Measurements from ENCODE around the gene RPS17. TPM values are rescaled to one million over a fixed set of nuclear protein-coding genes. Genes with fewer than 3 reads are reported as not detected.

RPS17 gene
- polyA plus RNA-seq (2012; ENCODE audit: insufficient read length, low read depth), result 3,373 TPM

DNA sequence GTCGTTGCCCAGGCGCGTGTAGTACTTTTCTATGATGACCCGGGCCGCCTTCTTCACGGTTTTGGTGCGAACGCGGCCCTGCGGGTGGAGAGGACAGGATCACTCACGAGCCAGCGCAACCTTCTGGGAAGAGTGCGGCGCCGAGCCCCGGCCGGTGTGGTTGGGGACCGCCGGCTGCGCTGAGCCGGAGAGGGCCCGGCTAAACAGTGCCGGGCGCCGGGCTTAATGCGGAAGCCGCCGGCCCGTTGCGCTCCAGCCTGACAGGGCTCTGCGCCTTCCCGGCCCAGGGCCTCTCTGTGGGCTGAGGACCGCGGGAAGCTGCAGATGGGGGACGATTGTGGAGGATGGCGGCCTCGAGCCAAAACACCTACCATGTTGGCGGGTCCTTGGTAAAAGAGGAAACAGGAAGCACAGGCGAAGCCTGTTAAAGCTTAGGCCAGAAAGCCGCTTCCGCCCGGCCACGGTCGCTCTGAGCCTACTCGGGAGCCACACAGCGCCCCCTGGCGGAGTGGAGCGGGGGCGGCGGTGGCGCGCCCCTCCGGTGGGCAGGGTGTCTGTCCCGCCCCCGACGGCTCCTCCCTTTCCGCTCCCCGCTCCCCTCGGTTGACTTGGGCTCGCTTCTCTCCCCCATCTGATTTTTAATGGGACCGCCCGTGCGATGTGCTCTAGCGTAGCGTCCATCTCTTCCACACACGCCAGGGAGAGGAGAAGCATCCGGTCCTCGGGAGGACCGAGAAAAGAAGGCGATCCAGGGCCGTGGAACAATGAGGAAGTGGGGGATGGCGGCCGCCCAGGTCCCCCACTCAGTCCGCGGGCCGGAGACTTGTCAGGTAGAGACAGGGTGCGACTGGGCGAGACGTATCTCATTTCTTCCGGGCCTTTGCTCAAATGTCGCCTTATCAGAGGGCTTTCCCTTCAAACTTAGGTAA is at the start of gene RPS17:
RPS17 (minus strand) TSS at position 403 of the 929 bp plus-strand sequence; CDS start at position 374, 29 bp downstream.
- TF ChIP-seq, protein P1, sequence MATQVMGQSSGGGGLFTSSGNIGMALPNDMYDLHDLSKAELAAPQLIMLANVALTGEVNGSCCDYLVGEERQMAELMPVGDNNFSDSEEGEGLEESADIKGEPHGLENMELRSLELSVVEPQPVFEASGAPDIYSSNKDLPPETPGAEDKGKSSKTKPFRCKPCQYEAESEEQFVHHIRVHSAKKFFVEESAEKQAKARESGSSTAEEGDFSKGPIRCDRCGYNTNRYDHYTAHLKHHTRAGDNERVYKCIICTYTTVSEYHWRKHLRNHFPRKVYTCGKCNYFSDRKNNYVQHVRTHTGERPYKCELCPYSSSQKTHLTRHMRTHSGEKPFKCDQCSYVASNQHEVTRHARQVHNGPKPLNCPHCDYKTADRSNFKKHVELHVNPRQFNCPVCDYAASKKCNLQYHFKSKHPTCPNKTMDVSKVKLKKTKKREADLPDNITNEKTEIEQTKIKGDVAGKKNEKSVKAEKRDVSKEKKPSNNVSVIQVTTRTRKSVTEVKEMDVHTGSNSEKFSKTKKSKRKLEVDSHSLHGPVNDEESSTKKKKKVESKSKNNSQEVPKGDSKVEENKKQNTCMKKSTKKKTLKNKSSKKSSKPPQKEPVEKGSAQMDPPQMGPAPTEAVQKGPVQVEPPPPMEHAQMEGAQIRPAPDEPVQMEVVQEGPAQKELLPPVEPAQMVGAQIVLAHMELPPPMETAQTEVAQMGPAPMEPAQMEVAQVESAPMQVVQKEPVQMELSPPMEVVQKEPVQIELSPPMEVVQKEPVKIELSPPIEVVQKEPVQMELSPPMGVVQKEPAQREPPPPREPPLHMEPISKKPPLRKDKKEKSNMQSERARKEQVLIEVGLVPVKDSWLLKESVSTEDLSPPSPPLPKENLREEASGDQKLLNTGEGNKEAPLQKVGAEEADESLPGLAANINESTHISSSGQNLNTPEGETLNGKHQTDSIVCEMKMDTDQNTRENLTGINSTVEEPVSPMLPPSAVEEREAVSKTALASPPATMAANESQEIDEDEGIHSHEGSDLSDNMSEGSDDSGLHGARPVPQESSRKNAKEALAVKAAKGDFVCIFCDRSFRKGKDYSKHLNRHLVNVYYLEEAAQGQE (IDR thresholded peaks at IDR 0.05; ENCODE audit: insufficient read depth in 1 of 2, low read depth in 2 of 2, low read length in 2 of 2), result peak in 1 of 2 experiments; percentile 78; a peak in 2 of 4 replicates
- TF ChIP-seq FOXP2 (optimal IDR thresholded peaks at IDR 0.05; ENCODE audit: borderline replicate concordance, extremely low read depth, extremely low read length, insufficient read depth), result no peak
- peak; percentile 99 for TF ChIP-seq POLR2AphosphoS5 (IDR thresholded peaks at IDR 0.05; ENCODE audit: low read depth, low read length)
- peak; percentile 100 for TF ChIP-seq TAF1 (IDR thresholded peaks at IDR 0.05; ENCODE audit: borderline replicate concordance, insufficient read depth, low read length)
- TF ChIP-seq SIN3A (IDR thresholded peaks at IDR 0.05; ENCODE audit: borderline replicate concordance, insufficient read depth, low read length), result peak; percentile 56; the same call in 1 of the 2 replicates

DNA sequence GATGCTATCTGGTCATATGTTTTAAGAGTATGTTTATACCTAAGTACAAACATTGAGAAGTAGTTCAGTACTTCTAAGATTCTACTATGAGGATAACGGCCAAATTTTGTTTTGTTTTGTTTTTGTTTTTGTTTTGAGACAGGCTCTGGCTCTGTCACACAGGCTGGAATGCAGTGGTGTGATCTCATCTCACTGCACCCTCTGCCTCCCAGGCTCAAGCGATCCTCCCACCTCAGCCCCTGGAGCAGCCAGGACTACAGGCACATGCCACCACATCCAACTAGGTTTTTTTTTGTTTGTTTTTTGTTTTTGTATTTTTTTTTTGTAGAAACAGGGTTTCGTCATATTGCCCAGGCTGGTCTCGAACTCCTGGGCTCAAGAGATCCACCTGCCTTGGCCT is 47.5 kb upstream of the RPS17 start:
- TF ChIP-seq, protein P1 (IDR thresholded peaks at IDR 0.05; ENCODE audit: insufficient read depth in 1 of 2, low read depth in 2 of 2, low read length in 2 of 2), result no peak
- TF ChIP-seq SIN3A (IDR thresholded peaks at IDR 0.05; ENCODE audit: borderline replicate concordance, insufficient read depth, low read length) (no peak), TAF1 (IDR thresholded peaks at IDR 0.05; ENCODE audit: borderline replicate concordance, insufficient read depth, low read length) (no peak)

DNA sequence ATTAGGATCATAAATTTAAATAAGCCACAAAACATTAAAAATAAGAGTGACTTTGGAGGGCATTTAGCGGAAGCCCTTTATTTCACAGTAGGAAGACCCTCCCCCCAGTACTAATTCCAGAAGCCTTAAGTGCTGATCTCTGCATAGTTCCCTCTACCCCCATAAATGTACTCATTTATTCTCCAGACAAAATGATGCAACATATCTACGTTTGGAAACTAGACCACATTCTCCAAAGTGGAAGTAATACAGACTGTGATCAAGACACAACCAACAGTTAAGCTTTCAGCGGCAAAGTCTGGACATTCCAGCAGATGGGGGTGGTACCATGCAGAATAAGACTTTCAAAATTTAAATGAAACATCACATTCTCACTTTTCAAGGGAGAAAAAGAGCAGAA is 44.8 kb upstream of the RPS17 start:
- TF ChIP-seq FOXP2 (optimal IDR thresholded peaks at IDR 0.05; ENCODE audit: borderline replicate concordance, extremely low read depth, extremely low read length, insufficient read depth), result no peak
- TF ChIP-seq POLR2AphosphoS5 (IDR thresholded peaks at IDR 0.05; ENCODE audit: low read depth, low read length), result no peak
- TF ChIP-seq TAF1 (IDR thresholded peaks at IDR 0.05; ENCODE audit: borderline replicate concordance, insufficient read depth, low read length), result no peak
- no peak for TF ChIP-seq SIN3A (IDR thresholded peaks at IDR 0.05; ENCODE audit: borderline replicate concordance, insufficient read depth, low read length)
- TF ChIP-seq, protein P1 (IDR thresholded peaks at IDR 0.05; ENCODE audit: insufficient read depth in 1 of 2, low read depth in 2 of 2, low read length in 2 of 2), result no peak

DNA sequence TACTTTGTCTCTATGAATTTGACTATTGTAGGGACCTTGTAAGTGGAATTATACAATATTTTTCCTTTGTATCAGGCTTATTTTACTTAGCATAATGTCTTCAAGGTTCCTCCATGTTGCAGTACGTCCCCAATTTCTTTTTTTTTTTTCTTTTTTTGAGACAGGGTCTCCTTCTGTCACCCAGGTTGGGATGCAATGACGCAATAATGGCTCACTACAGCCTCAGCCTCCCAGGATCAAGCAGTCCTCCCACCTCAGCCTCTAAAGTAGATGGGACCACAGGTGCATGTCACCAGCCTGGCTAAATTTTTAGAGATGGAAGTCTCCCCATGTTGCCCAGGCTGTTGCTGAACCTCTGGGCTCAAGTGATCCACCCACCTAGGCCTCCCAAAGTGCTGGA is 40.5 kb upstream of the RPS17 start:
- TF ChIP-seq POLR2AphosphoS5 (IDR thresholded peaks at IDR 0.05; ENCODE audit: low read depth, low read length), result no peak
- TF ChIP-seq, protein P1 (IDR thresholded peaks at IDR 0.05; ENCODE audit: insufficient read depth in 1 of 2, low read depth in 2 of 2, low read length in 2 of 2), result no peak
- TF ChIP-seq SIN3A (IDR thresholded peaks at IDR 0.05; ENCODE audit: borderline replicate concordance, insufficient read depth, low read length), result no peak
- no peak for TF ChIP-seq FOXP2 (optimal IDR thresholded peaks at IDR 0.05; ENCODE audit: borderline replicate concordance, extremely low read depth, extremely low read length, insufficient read depth)
- no peak for TF ChIP-seq TAF1 (IDR thresholded peaks at IDR 0.05; ENCODE audit: borderline replicate concordance, insufficient read depth, low read length)

All from PFSK-1 (cell line).